DOHH2 (cell line): ENCODE data around the gene SLC17A3.

Experiments used
- EZH2phosphoT487 ChIP-seq: fragments of 200-600 bp; sonication (generic); IDR thresholded peaks from 2 replicates; pipeline ENCODE4 v1.6.1; 2017; ENCODE audit warnings: borderline replicate concordance, mild to moderate bottlenecking, antibody characterized with exemption, low read length, moderate library complexity, mixed read lengths
- TF ChIP-seq, protein P1 (sequence below): fragments of 200-600 bp; sonication (generic); IDR thresholded peaks from one replicate; pipeline ENCODE4 v1.5.1; 2014; ENCODE audit warnings: antibody characterized with exemption, mild to moderate bottlenecking, low read depth, low read length; ENCODE audit not compliant: poor library complexity, severe bottlenecking

DNA sequence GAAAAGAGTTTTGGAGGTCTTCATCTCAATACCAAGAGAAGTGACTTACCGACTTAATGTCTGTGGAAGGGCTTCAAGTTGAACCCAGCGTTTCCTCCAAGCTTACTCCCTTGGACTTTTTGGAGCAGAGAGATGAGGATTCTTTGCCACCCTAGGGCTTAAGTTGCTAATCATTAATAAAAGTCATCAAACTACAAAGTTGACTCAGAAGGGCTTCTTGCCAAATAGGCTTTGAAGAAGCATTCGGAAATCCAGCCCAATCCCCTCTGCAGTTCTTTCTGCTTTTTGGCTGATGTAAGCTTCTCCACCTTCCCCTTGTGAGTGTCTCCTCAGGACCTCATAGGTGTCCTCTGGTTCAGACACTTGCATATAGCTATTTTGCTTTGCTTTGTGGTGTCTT is at the start of gene SLC17A3:
- TF ChIP-seq, protein P1, sequence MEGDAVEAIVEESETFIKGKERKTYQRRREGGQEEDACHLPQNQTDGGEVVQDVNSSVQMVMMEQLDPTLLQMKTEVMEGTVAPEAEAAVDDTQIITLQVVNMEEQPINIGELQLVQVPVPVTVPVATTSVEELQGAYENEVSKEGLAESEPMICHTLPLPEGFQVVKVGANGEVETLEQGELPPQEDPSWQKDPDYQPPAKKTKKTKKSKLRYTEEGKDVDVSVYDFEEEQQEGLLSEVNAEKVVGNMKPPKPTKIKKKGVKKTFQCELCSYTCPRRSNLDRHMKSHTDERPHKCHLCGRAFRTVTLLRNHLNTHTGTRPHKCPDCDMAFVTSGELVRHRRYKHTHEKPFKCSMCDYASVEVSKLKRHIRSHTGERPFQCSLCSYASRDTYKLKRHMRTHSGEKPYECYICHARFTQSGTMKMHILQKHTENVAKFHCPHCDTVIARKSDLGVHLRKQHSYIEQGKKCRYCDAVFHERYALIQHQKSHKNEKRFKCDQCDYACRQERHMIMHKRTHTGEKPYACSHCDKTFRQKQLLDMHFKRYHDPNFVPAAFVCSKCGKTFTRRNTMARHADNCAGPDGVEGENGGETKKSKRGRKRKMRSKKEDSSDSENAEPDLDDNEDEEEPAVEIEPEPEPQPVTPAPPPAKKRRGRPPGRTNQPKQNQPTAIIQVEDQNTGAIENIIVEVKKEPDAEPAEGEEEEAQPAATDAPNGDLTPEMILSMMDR: no peak
- no peak for TF ChIP-seq EZH2phosphoT487
